ENCODE results near the gene CCR1.

DNA sequence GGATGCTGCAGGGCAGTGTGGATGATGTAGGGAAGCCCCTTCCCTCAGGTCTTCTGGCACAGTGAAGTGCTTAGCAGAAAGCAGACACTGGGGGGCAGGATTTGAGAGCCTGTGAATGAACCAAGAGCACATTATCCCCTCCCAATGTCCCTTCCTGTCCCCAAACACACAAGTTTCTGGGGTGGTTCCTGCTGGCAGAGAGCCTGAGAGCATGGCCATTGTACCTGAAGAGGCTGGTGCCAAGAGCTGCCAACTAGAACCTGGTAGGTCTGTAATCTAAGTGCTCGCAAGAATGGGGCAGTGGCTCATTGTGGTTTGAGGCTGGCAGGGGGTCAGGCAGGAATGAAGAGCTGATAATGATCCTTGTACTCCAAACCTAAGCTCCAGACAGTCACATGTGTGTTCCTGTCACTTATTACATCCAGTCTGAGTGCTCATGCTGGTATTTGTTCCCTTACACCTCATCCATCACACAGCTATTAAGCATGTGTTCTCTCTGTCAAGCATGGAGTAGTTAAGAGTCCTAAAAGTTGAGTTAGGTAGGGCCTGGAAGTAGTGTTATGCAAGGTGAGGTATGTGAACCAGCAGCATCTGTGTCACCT is 6.7 kb upstream of the CCR1 start:
- TF ChIP-seq CTCF (IDR thresholded peaks at IDR 0.05) (no peak), POLR2A (IDR thresholded peaks at IDR 0.05) (no peak)

All from uterus (tissue), 2 donors.